HG02642 (cell line): ENCODE results near the gene NUAK2.

Source experiments
- ATAC-seq: cut with Tn5 transposase; IDR thresholded peaks from one replicate; pipeline ENCODE4 v1.9.1; 2021; ENCODE audit warnings: mild to moderate bottlenecking; ENCODE audit not compliant: unreplicated experiment, poor library complexity

The NUAK2 gene

DNA sequence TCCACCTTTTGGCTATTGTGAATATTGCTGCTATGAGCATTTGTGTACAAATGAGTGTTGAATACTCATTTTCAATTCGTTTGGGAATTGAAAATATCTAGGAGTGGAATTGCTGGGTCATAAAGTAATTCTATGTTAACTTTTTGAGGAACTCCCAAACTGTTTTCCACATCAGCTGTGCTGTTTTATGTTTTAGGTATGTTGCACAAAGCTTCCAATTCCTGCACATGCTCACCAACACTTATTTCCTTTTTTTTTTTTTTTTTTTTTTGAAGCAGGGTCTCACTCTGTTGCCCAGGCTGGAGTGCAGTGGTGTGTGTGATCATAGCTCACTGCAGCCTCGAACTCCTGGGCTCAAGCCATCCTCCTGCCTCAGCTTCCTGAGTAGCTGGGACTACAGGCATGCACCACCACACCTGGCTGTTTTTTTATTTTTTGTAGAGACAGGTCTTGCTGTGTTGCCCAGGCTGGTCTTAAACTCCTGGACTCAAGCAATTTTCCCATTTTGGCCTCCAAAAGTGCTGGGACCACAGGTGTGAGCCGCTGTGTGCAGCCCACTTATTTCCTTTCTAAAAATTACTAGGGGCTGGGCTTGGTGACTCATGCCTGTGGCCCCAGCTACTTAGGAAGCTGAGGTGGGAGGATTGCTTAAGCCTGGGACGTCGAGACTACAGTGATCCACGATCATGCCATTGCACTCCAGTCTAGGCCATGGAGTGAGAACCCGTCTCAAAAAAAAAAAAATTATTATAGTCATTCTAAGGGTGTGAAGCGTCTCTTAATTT lies 60.4 kb downstream of the NUAK2 start:
- no peak for ATAC-seq

DNA sequence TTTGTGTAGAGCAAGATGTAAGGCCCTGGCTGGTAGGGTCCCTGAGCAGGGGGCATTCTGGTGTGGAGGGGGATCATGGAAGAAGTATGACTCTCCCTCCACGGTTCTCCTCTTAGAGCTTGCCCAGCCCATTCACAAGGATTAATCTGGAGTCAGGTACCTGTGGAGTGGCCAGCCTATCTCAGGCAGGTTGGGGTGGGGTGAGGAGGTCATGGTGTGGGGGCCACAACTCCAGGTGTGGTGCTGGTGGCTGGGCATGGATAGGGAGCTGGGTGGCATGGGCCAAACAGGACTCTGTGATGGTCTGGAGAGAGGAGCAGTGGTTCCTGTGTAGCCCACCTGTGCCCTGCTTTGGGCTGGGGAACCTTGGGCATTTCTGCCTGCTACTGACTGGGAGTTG lies 61.5 kb downstream of the NUAK2 start:
- ATAC-seq: no peak

DNA sequence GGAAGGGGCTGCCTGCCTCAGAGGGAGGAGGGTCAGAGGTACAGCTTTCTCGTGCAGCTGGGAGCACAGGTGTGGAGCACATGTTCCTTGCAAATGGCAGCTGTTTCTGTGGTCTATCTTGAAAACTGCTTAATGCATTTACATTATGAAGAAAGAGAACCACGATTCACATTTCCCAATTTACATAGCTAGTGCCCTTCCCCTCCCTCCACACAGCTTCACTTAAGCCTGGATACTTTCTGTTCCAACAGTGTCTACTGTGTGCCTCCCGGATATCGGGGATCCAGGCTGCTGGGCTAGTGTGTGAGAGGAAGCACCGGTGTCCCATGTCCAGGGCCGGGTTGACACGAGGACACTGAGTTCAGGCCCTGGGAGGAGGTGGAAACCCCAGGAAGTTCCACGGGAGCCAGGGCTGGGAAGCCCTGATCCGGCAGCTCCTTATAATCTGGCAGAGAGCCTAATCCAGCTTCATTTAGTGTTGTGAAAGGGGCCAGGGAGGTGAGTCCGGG lies 62.2 kb downstream of the NUAK2 start:
- no peak for ATAC-seq

DNA sequence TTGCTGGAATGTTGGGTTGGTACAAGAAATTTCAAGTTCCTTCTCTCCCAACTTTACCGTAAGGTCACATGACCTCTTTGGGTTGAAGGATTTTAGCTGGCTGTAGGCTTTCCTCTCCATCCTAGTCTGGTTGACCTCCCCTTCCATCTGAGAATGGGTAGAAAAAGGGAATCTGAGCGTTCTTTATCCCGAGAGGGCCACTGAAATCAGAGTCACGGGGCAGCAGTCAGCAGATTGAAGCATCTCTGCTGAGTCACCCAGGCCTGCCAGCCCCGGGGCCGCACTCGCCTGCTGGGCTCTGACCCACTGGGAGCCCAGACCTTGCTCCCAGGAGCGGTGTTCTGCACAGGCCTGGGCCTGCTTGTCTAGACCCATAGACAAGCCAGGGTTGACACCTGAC lies 62.8 kb downstream of the NUAK2 start:
- ATAC-seq: no peak

DNA sequence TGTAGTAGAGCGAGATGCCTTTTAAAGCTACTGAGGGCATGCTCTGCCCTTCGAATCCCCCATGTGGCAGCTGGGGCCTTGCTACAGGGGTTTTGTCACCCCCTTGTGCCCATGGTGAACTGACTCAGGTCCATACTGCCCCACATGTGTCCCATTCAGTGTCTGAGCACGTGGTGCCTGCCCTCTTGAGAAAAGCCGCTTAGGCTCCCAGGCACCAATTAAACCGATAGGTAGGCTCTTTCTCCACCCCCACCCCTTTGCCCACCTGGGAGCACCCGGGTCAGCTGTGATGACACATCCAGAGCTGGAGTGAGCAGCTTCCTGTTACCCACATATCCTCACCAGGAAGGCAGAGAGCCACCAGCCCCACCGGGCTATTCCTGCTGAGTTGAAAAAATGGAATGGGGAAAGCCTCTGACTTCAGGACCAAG lies 63.3 kb downstream of the NUAK2 start:
- no peak for ATAC-seq

DNA sequence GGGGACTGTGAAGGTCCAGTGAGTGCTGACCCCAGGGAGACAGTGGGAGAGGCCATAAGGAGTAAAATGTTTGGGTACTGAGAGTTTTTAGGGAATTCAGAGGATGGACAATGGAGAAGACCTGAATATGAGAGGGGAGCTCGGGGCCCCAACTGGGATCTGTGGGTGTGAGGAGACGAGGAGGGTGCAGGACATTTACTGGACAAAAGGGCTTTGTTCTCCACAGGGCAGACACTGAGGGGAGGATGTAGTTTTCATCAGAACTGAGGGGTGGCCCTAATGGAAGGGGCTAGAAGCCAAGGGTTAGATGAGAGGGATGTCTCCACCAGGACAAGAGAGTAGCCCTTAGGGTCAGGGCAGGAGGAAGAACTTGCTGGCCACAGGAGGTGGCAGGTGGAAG lies 63.8 kb downstream of the NUAK2 start:
- no peak for ATAC-seq

DNA sequence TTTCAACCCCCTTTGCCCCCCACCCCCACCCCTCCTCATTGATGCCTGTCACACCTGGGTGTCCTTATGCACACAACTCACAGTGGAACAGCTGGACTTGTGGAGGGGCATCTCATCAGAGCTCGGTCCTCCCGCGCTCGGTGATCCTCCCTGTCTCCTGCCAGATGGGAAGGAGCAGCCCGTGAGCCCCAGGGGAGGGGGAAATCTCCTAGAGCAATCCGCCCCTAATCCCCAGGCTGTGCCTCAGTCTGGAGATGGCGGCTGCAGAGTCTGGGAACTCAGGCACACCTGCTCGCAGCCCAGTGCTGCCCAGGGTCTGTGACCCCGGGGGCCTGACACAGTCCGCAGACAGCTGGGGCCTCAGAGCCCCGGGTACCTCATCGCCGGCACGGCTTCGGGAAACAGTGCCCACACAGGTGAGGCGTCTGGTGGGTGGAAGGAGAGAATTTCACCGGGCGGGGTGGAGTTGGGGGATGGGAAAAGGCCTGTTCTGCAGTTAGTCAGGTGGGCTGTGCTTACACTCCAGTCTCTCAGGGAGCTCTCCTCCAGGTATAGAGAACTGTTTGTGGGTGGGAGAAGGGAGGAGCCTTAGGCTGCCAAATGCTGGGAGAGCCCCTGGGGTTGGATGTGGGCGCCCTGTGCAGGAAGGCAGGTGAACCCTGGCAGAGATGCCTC lies 64.5 kb downstream of the NUAK2 start:
- ATAC-seq: no peak

DNA sequence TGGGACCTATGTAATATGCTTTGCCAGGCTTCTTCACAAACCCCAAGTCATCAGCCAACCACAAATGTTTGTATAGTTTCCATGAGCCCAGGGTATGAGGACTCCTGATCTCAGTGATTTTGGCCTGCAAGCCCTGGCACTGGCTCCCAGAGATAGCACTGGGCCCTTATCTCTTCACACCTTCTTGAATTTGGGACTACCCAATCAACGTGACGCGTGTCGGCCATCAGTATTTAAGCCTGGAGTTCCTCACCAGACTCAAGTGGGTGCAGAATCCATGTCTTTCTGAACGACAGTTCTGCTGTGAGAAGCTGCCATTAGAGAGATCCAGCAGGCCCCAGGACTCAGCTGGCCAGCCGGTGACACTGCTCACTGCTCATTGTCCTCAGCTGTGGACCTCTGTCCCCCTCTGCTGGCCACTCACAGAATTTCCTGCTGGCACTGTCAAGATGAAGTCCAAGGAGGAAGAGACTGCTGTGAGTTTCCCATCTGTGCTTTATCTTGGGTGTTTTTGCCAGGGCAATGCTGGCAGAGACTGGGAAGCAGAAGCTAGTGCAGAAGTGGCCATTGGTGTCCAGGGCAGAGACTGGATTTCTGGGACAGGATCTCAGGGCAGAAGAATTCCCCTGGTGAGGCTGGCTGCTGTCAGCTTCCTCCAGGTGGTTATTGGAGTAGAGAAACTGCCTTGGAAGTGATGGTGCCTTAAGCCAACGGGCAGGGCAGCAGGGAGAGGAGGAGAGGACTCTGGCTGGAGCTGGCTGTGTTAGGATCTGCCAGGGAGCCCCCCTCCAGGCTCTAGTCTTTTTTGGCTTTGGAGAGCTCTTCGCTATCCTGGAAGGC lies 65.4 kb downstream of the NUAK2 start:
- ATAC-seq: peak; percentile 68
